Measurements from ENCODE around the gene GCLC.
"Not testable (repeated sequence)": the region's sequence is repeated elsewhere in the genome, so short reads cannot be mapped to it uniquely, and the experiment has no call there.

Gene GCLC

DNA sequence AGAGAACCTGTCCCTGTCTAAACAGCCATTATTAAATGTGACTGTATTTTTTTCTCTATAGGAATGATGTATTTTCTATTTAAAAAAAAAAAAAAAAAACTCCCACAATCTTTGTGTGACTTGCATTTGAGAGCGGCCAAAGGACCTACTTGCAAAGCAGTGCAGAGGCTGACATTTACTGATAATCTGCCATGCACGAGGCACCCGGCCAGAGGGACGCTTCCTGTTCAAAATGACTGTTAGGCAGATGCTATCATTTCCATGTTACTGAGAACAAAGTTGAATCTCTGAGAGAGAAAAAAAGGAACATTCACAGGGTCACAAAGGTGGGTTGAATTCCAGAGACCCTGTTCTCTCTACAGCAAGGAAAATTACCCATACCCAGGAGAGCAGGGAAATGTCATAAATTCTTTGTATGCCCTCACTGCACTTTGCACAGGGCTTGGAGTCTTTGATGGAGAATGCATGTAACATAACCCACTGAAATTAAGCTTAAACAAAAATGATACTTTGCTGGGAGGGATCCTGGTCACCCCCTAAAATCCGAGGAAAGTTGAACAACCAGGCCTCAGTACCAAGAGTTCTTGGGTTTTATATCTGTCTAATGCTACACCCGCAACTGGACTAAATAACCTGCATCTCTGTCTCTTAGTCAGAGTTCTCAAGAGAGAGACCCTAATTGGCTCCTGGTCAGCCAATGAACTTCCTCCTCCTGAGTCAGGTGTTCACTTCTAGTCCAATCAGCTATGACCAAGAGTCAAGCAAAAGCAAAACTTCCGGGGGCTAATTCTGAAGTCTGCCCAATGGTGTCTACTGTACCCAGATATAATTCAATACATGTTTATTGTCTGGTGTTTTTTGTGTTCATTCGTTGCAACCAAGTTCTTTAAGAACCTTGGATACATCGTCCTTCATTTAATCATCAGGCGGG, 61.2 kb downstream of the GCLC start:
- in situ Hi-C loops (cut with MboI; ENCODE audit: low sequenced_read_pairs, unreplicated experiment): loop anchor here (5.0 kb wide), 1 partner anchor 311 kb away; no protein-coding TSS in a partner anchor
- TF ChIP-seq, protein P1, sequence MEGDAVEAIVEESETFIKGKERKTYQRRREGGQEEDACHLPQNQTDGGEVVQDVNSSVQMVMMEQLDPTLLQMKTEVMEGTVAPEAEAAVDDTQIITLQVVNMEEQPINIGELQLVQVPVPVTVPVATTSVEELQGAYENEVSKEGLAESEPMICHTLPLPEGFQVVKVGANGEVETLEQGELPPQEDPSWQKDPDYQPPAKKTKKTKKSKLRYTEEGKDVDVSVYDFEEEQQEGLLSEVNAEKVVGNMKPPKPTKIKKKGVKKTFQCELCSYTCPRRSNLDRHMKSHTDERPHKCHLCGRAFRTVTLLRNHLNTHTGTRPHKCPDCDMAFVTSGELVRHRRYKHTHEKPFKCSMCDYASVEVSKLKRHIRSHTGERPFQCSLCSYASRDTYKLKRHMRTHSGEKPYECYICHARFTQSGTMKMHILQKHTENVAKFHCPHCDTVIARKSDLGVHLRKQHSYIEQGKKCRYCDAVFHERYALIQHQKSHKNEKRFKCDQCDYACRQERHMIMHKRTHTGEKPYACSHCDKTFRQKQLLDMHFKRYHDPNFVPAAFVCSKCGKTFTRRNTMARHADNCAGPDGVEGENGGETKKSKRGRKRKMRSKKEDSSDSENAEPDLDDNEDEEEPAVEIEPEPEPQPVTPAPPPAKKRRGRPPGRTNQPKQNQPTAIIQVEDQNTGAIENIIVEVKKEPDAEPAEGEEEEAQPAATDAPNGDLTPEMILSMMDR (IDR thresholded peaks at IDR 0.05; ENCODE audit: borderline replicate concordance, control extremely low read depth, extremely low read depth, insufficient read depth, missing control alignments): no peak
- DNase-seq (ENCODE audit: low spot score): no peak

DNA sequence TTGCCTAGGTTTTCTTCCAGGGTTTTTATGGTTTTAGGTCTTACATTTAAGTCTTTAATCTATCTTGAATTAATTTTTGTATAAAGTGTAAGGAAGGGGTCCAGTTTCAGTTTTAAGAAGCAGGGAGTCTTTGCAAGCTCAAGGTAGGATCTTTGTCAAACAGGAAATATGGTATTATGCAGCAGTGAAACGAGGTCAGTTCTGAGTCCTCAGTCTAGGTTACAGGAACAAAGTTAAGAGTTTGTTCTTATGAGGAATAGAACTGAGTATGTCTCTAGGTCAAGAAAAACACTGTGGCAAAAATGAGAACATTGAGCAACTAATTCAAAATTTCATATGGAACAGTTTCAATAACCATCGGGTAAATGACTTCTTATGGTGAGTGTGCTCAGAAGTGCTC, 63.6 kb downstream of the GCLC start:
- no peak for DNase-seq (ENCODE audit: low spot score)
- in situ Hi-C loops (cut with MboI; ENCODE audit: low sequenced_read_pairs, unreplicated experiment): loop anchor here (5.0 kb wide), 1 partner anchor 309 kb away; no protein-coding TSS in a partner anchor
- TF ChIP-seq, protein P1 (IDR thresholded peaks at IDR 0.05; ENCODE audit: borderline replicate concordance, control extremely low read depth, extremely low read depth, insufficient read depth, missing control alignments): no peak

DNA sequence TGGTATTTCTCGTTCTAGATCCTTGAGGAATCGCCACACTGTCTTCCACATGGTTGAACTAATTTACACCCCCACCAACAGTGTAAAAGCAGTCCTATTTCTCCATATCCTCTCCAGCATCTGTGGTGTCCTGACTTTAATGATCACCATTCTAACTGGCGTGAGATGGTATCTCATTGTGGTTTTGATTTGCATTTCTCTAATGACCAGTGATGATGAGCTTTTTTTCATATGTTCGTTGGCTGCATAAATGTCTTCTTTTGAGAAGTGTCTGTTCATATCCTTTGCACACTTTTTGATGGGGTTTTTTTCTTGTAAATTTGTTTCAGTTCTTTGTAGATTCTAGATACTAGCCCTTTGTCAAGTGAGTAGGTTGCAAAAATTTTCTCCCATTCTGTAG, 64.1 kb downstream of the GCLC start:
- DNase-seq (ENCODE audit: low spot score): not testable (repeated sequence)
- in situ Hi-C loops (cut with MboI; ENCODE audit: low sequenced_read_pairs, unreplicated experiment): loop anchor here (5.0 kb wide), 1 partner anchor 308 kb away; no protein-coding TSS in a partner anchor

DNA sequence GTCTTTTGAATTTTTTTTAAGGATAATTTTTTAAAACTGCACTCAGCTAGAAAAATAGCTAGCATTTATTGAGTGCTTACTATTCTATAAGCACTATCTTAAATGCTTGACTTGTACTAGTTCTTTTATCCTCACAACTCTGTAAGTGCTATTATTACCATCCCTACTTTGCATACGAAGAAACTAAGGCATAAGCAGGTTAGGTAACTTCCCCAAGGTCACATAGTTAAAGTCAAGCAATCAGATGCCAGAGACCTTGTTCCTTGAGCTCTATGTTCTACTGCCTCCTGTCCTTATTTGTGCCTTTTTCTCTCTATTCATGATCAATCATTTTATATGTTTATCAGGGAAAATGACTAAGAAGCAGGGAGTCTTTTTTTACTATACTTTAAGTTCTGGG, 65.0 kb downstream of the GCLC start:
- TF ChIP-seq, protein P1 (IDR thresholded peaks at IDR 0.05; ENCODE audit: borderline replicate concordance, control extremely low read depth, extremely low read depth, insufficient read depth, missing control alignments): no peak
- in situ Hi-C loops (cut with MboI; ENCODE audit: low sequenced_read_pairs, unreplicated experiment): loop anchor here (5.0 kb wide), 1 partner anchor 308 kb away; no protein-coding TSS in a partner anchor
- DNase-seq (ENCODE audit: low spot score): no peak

DNA sequence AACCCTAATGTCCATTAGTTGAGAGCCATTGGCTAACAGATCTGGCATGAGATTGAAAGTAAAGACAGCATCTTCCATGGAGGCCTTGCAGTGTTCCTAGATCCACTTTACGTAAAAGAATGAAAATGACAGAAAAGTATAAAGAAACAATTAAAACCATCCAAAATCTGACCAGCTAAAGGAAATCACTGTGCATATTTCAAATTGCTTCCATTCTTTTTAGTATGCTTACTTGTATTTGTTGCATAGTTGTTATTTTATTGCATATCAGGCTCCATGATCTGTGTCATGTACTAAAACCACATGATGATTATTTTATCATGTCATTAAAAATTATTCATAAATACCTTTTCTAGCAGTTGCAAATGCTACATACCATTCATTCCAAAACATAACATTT, 67.9 kb downstream of the GCLC start:
- in situ Hi-C loops (cut with MboI; ENCODE audit: low sequenced_read_pairs, unreplicated experiment): no loop called here
- DNase-seq (ENCODE audit: low spot score): no peak
- TF ChIP-seq, protein P1 (IDR thresholded peaks at IDR 0.05; ENCODE audit: borderline replicate concordance, control extremely low read depth, extremely low read depth, insufficient read depth, missing control alignments): no peak

DNA sequence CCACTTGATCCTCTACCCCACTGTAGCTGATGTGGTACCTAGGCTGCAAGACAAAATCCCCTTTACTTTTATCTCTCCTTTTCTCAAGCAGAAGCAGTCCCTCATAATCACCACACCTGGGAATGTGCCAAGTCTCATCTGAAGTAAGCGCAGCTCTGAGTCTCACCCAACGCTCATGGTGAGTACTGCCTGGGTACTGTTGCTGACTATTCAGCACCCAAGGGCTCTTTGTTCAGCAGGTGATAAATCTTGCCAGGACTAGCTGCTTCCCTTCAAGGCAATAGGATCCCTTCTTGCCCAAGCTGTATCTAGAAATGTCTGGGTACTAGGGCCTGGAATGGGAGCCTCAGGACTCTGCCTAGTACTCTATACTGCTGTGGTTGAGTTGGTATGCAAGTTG, 70.9 kb downstream of the GCLC start:
- in situ Hi-C loops (cut with MboI; ENCODE audit: low sequenced_read_pairs, unreplicated experiment): no loop called here
- DNase-seq (ENCODE audit: low spot score): no peak
- TF ChIP-seq, protein P1 (IDR thresholded peaks at IDR 0.05; ENCODE audit: borderline replicate concordance, control extremely low read depth, extremely low read depth, insufficient read depth, missing control alignments): no peak

DNA sequence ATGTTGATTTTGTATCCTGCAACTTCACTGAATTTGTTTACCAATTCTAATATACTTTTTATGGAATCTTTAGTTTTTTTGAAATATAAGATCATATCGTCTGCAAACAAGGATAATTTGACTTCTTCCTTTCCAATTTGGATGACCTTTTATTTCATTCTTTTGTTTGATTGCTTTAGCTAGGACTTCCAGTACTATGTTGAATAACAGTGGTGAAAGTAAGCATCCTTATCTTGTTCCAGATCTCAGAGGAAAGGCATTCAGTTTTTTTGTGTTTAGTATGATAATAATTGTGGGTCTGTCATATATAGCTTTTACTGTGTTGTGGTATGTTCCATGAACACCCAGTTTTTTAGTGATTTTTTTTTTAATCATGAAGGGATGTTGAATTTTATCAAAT, 75.7 kb downstream of the GCLC start:
- TF ChIP-seq, protein P1 (IDR thresholded peaks at IDR 0.05; ENCODE audit: borderline replicate concordance, control extremely low read depth, extremely low read depth, insufficient read depth, missing control alignments): no peak
- in situ Hi-C loops (cut with MboI; ENCODE audit: low sequenced_read_pairs, unreplicated experiment): no loop called here
- DNase-seq (ENCODE audit: low spot score): no peak

Measured in GM13976 (cell line).